Measurements from ENCODE around the gene ZNF816.
"Not testable (repeated sequence)": the region's sequence is repeated elsewhere in the genome, so short reads cannot be mapped to it uniquely, and the experiment has no call there.

ZNF816 gene

DNA sequence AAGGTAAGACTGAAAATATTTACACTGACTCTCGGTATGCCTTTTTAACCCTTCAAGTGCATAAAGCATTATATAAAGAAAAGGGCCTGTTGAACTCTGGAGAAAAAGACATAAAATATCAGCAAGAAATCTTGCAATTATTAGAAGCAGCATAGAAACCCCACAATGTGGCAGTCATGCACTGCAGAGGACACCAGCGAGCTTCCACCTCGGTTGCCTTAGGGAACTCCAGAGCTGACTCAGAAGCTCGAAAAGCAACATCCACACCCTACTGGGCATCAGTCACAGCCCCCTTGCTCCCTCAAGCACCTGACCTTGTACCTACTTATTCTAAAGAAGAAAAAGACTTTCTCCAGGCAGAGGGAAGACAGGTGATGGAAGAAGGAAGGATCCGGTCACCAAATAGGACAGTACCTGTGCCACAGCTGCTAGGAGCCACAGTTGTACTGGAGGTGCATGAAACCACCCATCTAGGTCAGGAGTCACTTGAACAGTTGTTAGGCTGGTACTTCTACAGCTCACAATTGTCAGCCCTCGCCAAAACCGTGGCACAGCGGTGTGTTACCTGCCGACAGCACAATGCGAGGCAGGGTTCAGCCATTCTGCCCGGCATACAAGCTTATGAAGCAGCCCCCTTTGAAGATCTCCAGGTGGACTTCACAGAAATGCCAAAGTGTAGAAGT, 2.9 kb downstream of the ZNF816 start:
- no peak for DNase-seq

DNA sequence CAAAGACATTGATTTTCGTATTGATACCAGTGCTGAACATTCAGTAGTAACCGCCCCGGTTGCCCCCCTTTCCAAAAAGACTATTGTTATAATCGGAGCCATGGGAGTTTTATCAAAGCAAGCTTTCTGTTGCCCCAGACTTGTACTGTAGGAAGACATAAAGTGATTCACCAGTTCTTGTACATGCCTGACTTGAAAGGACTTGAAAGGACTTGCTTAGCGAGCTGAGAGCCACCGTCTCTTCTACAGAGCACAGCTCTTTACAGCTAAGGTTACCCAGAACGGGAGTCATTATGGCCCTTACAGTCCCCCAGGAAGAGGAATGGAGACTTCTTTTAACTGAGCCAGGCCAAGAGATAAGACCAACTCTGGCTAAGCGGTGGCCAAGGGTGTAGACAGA, 5.1 kb downstream of the ZNF816 start:
- DNase-seq = no peak

- no peak for DNase-seq
Observed at GRCh38 chr19:52956917-52957316, 5.8 kb downstream of the ZNF816 start.

DNA sequence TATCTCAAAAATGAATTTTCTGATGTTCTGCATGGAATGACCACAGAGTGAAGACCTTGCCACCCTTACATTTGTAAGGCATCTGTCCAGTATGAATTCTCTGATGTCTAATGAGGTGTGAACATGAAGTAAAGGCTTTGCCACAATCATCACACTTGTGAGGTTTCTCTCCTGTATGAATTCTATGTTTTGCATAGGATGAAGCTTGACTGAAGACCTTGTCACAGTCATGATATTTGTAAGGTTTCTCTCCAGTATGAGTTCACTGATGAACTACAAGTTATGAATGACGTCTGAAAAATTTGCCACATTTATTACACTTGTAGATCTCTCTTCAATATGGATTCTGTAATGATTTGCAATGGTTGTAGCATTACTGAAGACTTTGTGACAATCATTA, 13.3 kb downstream of the ZNF816 start:
- no peak for DNase-seq

GRCh38 chr19:52948025-52948770, 14.5 kb downstream of the ZNF816 start:
- DNase-seq = no peak

GRCh38 chr19:52946322-52947310, 16.1 kb downstream of the ZNF816 start:
- no peak for DNase-seq

GRCh38 chr19:52945652-52946321, 16.9 kb downstream of the ZNF816 start:
- DNase-seq = no peak

DNA sequence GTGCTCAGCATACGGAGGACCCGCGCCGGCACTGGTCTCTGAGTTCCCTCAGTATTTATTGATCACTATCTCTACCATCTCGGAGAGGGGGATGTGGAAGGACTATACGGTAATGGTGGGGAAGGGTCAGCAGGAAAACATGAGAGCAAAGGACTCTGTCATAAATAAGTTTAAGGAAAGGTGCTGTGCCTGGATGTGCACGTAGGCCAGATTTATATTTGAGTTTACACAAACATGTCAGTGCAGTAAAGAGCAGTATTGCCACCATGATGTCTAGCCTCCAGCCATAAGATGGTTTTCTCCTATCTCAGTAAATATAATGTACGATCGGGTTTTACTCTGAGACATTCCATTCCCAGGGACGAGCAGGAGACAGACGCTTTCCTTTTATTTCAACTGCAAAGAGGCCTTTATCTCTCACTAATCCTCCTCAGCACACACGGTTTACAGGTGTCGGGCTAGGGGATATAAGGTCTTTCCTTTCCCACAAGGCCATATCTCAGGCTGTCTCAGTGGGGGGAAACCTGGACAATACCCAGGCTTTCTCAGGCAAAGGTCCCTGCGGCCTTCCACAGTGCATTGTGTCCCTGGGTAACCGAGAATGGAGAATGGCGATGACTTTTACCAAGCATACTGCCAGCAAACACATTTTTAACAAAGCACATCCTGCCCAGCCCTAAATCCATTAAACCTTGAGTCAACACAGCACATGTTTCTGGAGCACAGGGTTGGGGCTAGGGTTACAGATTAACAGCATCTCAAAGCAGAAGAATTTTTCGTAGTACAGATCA, 17.8 kb downstream of the ZNF816 start:
- DNase-seq = peak; percentile 20

DNA sequence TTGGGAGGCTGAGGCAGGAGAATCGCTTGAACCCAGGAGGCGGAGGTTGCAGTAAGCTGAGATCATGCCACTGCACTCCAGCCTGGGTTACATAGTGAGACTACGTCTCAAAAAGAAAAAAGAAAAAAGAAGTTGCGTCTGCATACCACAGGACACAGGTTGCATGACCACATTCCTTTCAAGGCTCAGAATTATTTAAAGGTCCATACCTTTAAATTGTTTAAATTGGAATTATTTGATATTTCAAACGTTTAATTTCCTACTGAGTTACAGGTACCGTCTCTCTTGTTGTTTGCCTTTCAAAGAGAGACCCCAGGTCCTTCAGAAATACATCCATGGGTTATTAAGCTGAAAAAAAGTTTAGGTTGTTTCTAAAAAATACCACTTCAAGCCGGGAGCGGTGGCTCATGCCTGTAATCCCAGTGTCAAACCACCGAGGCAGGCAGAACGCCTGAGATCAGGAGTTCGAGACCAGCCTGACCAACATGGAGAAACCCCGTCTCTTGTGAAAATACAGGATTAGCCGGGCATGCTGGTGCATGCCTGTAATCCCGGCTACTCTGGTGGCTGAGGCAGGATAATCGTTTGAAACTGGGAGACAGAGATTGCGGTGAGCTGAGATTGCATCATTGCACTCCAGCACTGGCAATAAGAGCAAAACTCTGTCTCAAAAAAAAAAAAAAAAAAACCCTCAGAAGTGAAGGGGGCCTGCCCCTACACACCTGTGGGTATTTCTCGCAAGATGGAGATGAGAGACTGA, 18.6 kb downstream of the ZNF816 start:
- no peak for DNase-seq

DNA sequence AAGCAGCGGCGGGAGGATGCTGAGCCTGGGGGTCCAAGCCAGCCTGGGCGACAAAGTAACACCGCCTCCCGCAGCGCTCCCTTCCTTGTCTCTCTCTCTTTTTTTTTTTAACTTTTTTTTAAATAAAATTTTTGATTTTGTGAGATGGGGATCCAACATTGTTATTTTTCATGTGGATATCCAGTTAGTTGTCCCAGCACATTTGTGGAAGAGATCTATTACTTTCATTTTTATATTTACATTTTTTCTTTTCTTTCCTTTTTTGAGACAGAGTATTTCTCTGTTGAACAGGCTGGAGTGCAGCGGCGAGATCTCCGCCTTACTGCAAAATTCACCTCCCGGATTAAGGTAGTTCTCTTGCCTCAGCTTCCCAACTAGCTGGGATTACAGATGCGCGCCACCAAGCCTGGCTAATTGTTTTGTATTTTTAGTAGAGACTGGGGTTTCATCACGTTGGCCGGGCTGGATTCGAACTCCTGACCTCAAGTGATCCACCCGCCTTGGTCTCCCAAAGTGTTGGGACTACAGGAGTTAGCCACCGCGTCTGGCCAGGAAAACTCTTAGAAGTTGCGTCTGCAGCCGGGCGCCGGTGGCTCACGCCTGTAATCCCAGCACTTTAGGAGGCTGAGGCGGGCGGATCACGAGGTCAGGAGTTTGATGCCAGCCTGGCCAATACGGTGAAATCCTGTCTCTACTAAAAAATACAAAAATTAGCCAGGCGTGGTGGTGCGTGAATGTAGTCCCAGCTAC, 19.4 kb downstream of the ZNF816 start:
- no peak for DNase-seq

GRCh38 chr19:52942386-52943133, 20.1 kb downstream of the ZNF816 start:
- DNase-seq = peak; percentile 18

- no peak for DNase-seq
Observed at GRCh38 chr19:52941941-52942385, 20.7 kb downstream of the ZNF816 start.

DNA sequence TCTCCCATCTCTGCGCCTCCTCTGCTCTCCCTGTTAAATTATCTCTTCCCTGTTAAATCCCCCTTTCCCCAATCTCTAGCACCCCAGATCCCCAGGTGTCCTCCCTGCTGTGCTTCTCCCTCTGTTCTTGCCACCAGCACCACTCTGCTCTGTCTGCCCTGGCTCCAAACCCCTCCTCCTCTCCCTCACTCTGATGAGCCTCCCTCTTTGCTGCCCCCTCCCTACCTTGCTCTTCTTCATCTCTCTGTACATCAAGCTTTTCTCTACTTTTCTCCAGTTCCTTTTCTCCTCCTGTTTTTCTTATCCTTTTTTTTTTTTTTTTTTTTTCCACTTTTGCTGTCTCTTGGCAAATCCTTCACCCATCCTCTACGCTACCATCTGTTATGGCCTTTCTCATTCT, 21.2 kb downstream of the ZNF816 start:
- DNase-seq = not testable (repeated sequence)

DNA sequence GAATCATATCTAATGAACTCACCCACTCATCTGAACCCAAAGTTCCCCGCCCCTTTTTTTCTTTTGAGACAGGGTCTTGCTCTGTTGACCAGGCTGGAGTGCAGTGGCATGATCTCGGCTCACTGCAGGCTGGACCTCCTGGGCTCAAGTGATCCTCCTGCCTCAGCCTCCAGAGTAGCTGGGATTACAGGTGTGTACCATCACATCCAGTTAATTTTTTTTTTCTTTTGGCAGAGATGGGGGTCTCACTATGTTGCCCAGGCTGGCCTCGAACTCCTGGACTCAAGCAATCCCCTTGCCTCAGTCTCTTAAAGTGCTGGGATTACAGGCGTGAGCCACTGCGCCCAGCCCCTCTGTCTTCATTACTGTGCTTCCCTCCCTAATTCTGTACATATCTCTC, 21.8 kb downstream of the ZNF816 start:
- not testable (repeated sequence) for DNase-seq

DNA sequence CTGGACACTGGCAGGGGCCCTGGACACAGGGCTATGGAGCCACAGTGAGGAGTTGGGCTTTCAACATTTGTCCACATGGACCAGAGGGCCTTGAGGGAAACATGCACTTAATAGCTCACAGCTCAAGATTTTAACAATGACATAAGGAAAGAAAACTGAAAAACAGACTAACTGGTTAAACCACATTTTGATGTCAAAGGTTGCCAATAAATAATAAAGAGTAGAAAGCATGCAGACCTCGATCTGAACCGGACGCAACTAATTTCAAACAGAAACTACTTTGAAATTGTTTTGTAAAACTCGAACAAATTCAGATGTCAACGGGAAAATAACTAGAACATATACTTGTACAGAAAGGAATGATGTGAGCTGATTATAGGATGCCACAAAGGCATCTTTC, 23.9 kb downstream of the ZNF816 start:
- no peak for DNase-seq

DNA sequence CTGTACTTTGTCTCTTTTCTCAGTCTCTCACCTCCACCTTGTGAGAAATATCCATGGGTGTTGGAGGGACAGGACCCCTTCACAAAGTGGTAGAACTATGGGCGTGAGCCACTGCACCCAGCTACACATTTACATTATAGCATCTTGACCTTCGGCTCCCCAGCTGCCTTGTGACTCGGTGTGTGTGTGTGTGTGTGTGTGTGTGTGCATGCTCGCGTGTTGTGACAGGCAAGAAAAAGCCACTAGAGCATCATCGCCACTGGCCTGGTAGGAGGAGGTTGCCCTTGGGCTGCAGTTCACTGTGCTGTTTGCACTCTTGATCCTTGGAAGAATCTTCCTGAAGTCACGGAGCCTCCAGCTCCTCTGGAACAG, 25.7 kb downstream of the ZNF816 start:
- DNase-seq = no peak

- no peak for DNase-seq
Observed at GRCh38 chr19:52936151-52936953, 26.3 kb downstream of the ZNF816 start.

GRCh38 chr19:52935434-52935833, 27.2 kb downstream of the ZNF816 start:
- DNase-seq = no peak

DNA sequence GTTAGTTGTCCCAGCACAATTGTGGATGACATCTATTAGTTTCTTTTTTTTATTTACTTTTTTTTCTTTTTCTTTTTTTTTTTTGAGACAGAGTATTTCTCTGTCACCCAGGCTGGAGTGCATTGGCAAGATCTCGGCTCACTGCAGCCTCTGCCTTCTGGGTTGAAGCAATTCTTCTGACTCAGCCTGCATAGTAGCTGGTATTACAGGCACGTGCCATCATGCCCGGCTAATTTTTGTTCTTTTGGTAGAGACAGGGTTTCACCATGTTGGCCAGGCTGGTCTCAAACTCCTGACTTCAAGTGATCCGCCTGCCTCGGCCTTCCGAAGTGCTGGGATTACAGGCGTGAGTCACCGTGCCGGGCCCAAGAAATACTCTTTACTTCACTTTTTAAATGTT, 38.0 kb downstream of the ZNF816 start:
- DNase-seq = not testable (repeated sequence)
